Glutamatergic neuron (in vitro differentiated cells): ENCODE results near the gene DNAJC5G. TPM values are rescaled to one million over a fixed set of nuclear protein-coding genes. Genes with fewer than 3 reads are reported as not detected.

Experiments
- DNase-seq: peaks from one replicate; pipeline ENCODE4 v3.0.0; 2022
- H3K27ac Mint-ChIP-seq: one replicate; pipeline ENCODE4 v1.8.0; 2020; ENCODE audit warnings: mild to moderate bottlenecking, mixed read lengths, inconsistent platforms; ENCODE audit not compliant: unreplicated experiment
- H3K27me3 Mint-ChIP-seq: one replicate; pipeline ENCODE4 v1.8.0; 2020; ENCODE audit warnings: mild to moderate bottlenecking, moderate library complexity, mixed read lengths, inconsistent platforms; ENCODE audit not compliant: unreplicated experiment
- H3K36me3 Mint-ChIP-seq: one replicate; pipeline ENCODE4 v1.8.0; 2020; ENCODE audit warnings: mild to moderate bottlenecking, mixed read lengths, inconsistent platforms; ENCODE audit not compliant: unreplicated experiment
- H3K4me1 Mint-ChIP-seq: one replicate; pipeline ENCODE4 v1.8.0; 2020; ENCODE audit warnings: mild to moderate bottlenecking, low read depth, mixed read lengths, inconsistent platforms; ENCODE audit not compliant: unreplicated experiment
- H3K4me3 Mint-ChIP-seq: one replicate; pipeline ENCODE4 v1.8.0; 2020; ENCODE audit warnings: mild to moderate bottlenecking, mixed read lengths, inconsistent platforms; ENCODE audit not compliant: unreplicated experiment
- H3K9me3 Mint-ChIP-seq: one replicate; pipeline ENCODE4 v1.8.0; 2020; ENCODE audit warnings: mild to moderate bottlenecking, moderate library complexity, mixed read lengths, inconsistent platforms; ENCODE audit not compliant: unreplicated experiment
- CTCF ChIP-seq: fragments of 200-600 bp; sonication (generic); IDR thresholded peaks from one replicate; pipeline ENCODE4 v1.5.0; 2021; ENCODE audit not compliant: partially characterized antibody, unreplicated experiment
- total RNA-seq: library from RNA; stranded (reverse); fragmentation: NEBNext Ultra II Directional; extraction: Animal tissue kit (Norgen Biotek cat#: 25700); gene quantifications from one replicate; pipeline ENCODE4 v1.2.1, GENCODE V29; 2021; ENCODE audit not compliant: unreplicated experiment

DNAJC5G gene
- total RNA-seq, 1 donor from 2014 or later, result not detected

- no peak for TF ChIP-seq CTCF
- no peaks in the 10 kb centered on the region for H3K9me3 Mint-ChIP-seq
- DNase-seq, result no peak
- H3K36me3 Mint-ChIP-seq, result no peaks in the 10 kb centered on the region
- H3K27ac Mint-ChIP-seq, result no peak overlapping the region
- no peaks in the 10 kb centered on the region for H3K27me3 Mint-ChIP-seq
- H3K4me3 Mint-ChIP-seq, result no peak overlapping the region
- no peaks in the 10 kb centered on the region for H3K4me1 Mint-ChIP-seq
Observed at GRCh38 chr2:27241761-27242613, 33.2 kb upstream of the DNAJC5G start.

GRCh38 chr2:27242614-27242951 lies 32.6 kb upstream of the DNAJC5G start:
- no peaks in the 10 kb centered on the region for H3K36me3 Mint-ChIP-seq
- H3K4me1 Mint-ChIP-seq, result no peaks in the 10 kb centered on the region
- TF ChIP-seq CTCF, result no peak
- no peaks in the 10 kb centered on the region for H3K27me3 Mint-ChIP-seq
- no peak overlapping the region for H3K4me3 Mint-ChIP-seq
- no peak overlapping the region for H3K27ac Mint-ChIP-seq
- DNase-seq, result no peak
- no peaks in the 10 kb centered on the region for H3K9me3 Mint-ChIP-seq

GRCh38 chr2:27243391-27244130 lies 31.7 kb upstream of the DNAJC5G start:
- Mint-ChIP-seq H3K27me3 (no peaks in the 10 kb centered on the region), H3K27ac (no peak overlapping the region), H3K4me1 (no peaks in the 10 kb centered on the region), H3K9me3 (no peaks in the 10 kb centered on the region), H3K4me3 (no peak overlapping the region), H3K36me3 (no peaks in the 10 kb centered on the region)
- TF ChIP-seq CTCF, result no peak
- no peak for DNase-seq

GRCh38 chr2:27245116-27245515 lies 30.1 kb upstream of the DNAJC5G start:
- no peaks in the 10 kb centered on the region for H3K36me3 Mint-ChIP-seq
- DNase-seq, result no peak
- no peaks in the 10 kb centered on the region for H3K9me3 Mint-ChIP-seq
- no peak for TF ChIP-seq CTCF
- no peaks in the 10 kb centered on the region for H3K4me1 Mint-ChIP-seq
- H3K27ac Mint-ChIP-seq, result no peak overlapping the region
- no peak overlapping the region for H3K4me3 Mint-ChIP-seq
- peaks cover 2% of the 10 kb centered on the region for H3K27me3 Mint-ChIP-seq

- no peak for TF ChIP-seq CTCF
- Mint-ChIP-seq H3K4me1 (no peaks in the 10 kb centered on the region), H3K4me3 (no peak overlapping the region), H3K9me3 (no peaks in the 10 kb centered on the region), H3K36me3 (no peaks in the 10 kb centered on the region), H3K27me3 (peaks cover 2% of the 10 kb centered on the region), H3K27ac (no peak overlapping the region)
- DNase-seq, result no peak
Observed at GRCh38 chr2:27245626-27246025, 29.6 kb upstream of the DNAJC5G start.
